Measurements from ENCODE around the gene SLF2. TPM values are rescaled to one million over a fixed set of nuclear protein-coding genes. Genes with fewer than 3 reads are reported as not detected.
A peak's percentile ranks its signal among the peaks of the same experiment; 100 is the strongest.

Gene SLF2
- total RNA-seq, 2 experiments from 2014 or later, result 39.1 to 41.3 TPM

- Mint-ChIP-seq H3K36me3 (ENCODE audit: low read depth) (peaks cover 29% of the 10 kb centered on the region), H3K9me3 (no peaks in the 10 kb centered on the region), H3K4me3 (peak overlapping the region; percentile 100), H3K27ac (peak overlapping the region; percentile 99), H3K4me1 (peaks cover 49% of the 10 kb centered on the region), H3K27me3 (no peaks in the 10 kb centered on the region)
- CTCF ChIA-PET, result interaction anchor here (0.5 to 1.5 kb wide), 6 partner anchors 8 to 802 kb away, joined by 3 to 8 read pairs (median 6); no protein-coding TSS in a partner anchor
- POLR2A ChIA-PET, result no interaction called here
- DNase-seq, result no peak
Observed at GRCh38 chr10:100913470-100913865, 705 bp downstream of the SLF2 start.

- H3K4me3 Mint-ChIP-seq, result no peak overlapping the region
- ChIA-PET POLR2A (no interaction called here), CTCF (interaction anchor here (1.0 kb wide), 1 partner anchor 17 kb away, joined by 3 read pairs; no protein-coding TSS in a partner anchor)
- no peaks in the 10 kb centered on the region for H3K27me3 Mint-ChIP-seq
- no peak for DNase-seq
- H3K27ac Mint-ChIP-seq, result no peak overlapping the region
- H3K9me3 Mint-ChIP-seq, result no peaks in the 10 kb centered on the region
- H3K36me3 Mint-ChIP-seq (ENCODE audit: low read depth), result peaks cover 41% of the 10 kb centered on the region
- peaks cover 27% of the 10 kb centered on the region for H3K4me1 Mint-ChIP-seq
Observed at GRCh38 chr10:100917071-100917470, 4.3 kb downstream of the SLF2 start.

- H3K4me3 Mint-ChIP-seq, result no peak overlapping the region
- H3K27me3 Mint-ChIP-seq, result no peaks in the 10 kb centered on the region
- H3K27ac Mint-ChIP-seq, result no peak overlapping the region
- H3K36me3 Mint-ChIP-seq (ENCODE audit: low read depth), result peaks cover 47% of the 10 kb centered on the region
- ChIA-PET POLR2A (no interaction called here), CTCF (interaction anchor here (0.7 to 0.8 kb wide), 2 partner anchors 11 to 80 kb away, joined by 3 read pairs; no protein-coding TSS in a partner anchor)
- H3K4me1 Mint-ChIP-seq, result peaks cover 3% of the 10 kb centered on the region
- no peaks in the 10 kb centered on the region for H3K9me3 Mint-ChIP-seq
- no peak for DNase-seq
Observed at GRCh38 chr10:100923580-100923979, 10.8 kb downstream of the SLF2 start.

- H3K9me3 Mint-ChIP-seq, result no peaks in the 10 kb centered on the region
- ChIA-PET CTCF (no interaction called here), POLR2A (no interaction called here)
- H3K27ac Mint-ChIP-seq, result no peak overlapping the region
- peaks cover 3% of the 10 kb centered on the region for H3K4me1 Mint-ChIP-seq
- no peak overlapping the region for H3K4me3 Mint-ChIP-seq
- DNase-seq, result no peak
- H3K36me3 Mint-ChIP-seq (ENCODE audit: low read depth), result peaks cover 53% of the 10 kb centered on the region
- H3K27me3 Mint-ChIP-seq, result no peaks in the 10 kb centered on the region
Observed at GRCh38 chr10:100927266-100927665, 14.5 kb downstream of the SLF2 start.

- peaks cover 3% of the 10 kb centered on the region for H3K4me1 Mint-ChIP-seq
- H3K9me3 Mint-ChIP-seq, result no peaks in the 10 kb centered on the region
- no peak for DNase-seq
- POLR2A ChIA-PET, result no interaction called here
- H3K4me3 Mint-ChIP-seq, result no peak overlapping the region
- H3K27me3 Mint-ChIP-seq, result no peaks in the 10 kb centered on the region
- CTCF ChIA-PET, result interaction anchor here (0.6 kb wide), 1 partner anchor 37 kb away, joined by 3 read pairs; no protein-coding TSS in a partner anchor
- H3K27ac Mint-ChIP-seq, result no peak overlapping the region
- H3K36me3 Mint-ChIP-seq (ENCODE audit: low read depth), result peaks cover 57% of the 10 kb centered on the region
Observed at GRCh38 chr10:100928039-100928438, 15.3 kb downstream of the SLF2 start.

- peaks cover 51% of the 10 kb centered on the region for H3K36me3 Mint-ChIP-seq (ENCODE audit: low read depth)
- H3K27ac Mint-ChIP-seq, result no peak overlapping the region
- H3K9me3 Mint-ChIP-seq, result no peaks in the 10 kb centered on the region
- ChIA-PET CTCF (no interaction called here), POLR2A (interaction anchor here (0.5 kb wide), 1 partner anchor 395 kb away, joined by 3 read pairs; the partner anchor contains the start of gene HIF1AN)
- H3K4me3 Mint-ChIP-seq, result no peak overlapping the region
- DNase-seq, result no peak
- H3K4me1 Mint-ChIP-seq, result no peaks in the 10 kb centered on the region
- no peaks in the 10 kb centered on the region for H3K27me3 Mint-ChIP-seq
Observed at GRCh38 chr10:100930368-100930767, 17.6 kb downstream of the SLF2 start.

- Mint-ChIP-seq H3K36me3 (ENCODE audit: low read depth) (peaks cover 48% of the 10 kb centered on the region), H3K4me3 (no peak overlapping the region), H3K27me3 (no peaks in the 10 kb centered on the region), H3K4me1 (no peaks in the 10 kb centered on the region), H3K9me3 (no peaks in the 10 kb centered on the region), H3K27ac (no peak overlapping the region)
- ChIA-PET POLR2A (no interaction called here), CTCF (interaction anchor here (0.6 kb wide), 2 partner anchors 10 to 38 kb away, joined by 3 read pairs; no protein-coding TSS in a partner anchor)
- DNase-seq, result peak; percentile 21
Observed at GRCh38 chr10:100934084-100934659, 21.4 kb downstream of the SLF2 start.

- Mint-ChIP-seq H3K4me1 (peaks cover 16% of the 10 kb centered on the region), H3K36me3 (ENCODE audit: low read depth) (peaks cover 49% of the 10 kb centered on the region), H3K27ac (no peak overlapping the region), H3K9me3 (no peaks in the 10 kb centered on the region), H3K27me3 (no peaks in the 10 kb centered on the region), H3K4me3 (no peak overlapping the region)
- CTCF ChIA-PET, result interaction anchor here (0.6 to 1.1 kb wide), 2 partner anchors 16 to 17 kb away, joined by 3 to 4 read pairs; no protein-coding TSS in a partner anchor
- DNase-seq, result no peak
- POLR2A ChIA-PET, result no interaction called here
Observed at GRCh38 chr10:100939763-100940344, 27.1 kb downstream of the SLF2 start.

GRCh38 chr10:100942229-100942628 is 29.5 kb downstream of the SLF2 start:
- H3K36me3 Mint-ChIP-seq (ENCODE audit: low read depth), result peaks cover 59% of the 10 kb centered on the region
- H3K27me3 Mint-ChIP-seq, result no peaks in the 10 kb centered on the region
- no peaks in the 10 kb centered on the region for H3K9me3 Mint-ChIP-seq
- no peak overlapping the region for H3K4me3 Mint-ChIP-seq
- H3K4me1 Mint-ChIP-seq, result peaks cover 17% of the 10 kb centered on the region
- no peak overlapping the region for H3K27ac Mint-ChIP-seq
- CTCF ChIA-PET, result no interaction called here
- no peak for DNase-seq
- POLR2A ChIA-PET, result no interaction called here

GRCh38 chr10:100943508-100943907 is 30.7 kb downstream of the SLF2 start:
- Mint-ChIP-seq H3K27ac (peak overlapping the region; percentile 84), H3K27me3 (no peaks in the 10 kb centered on the region), H3K9me3 (no peaks in the 10 kb centered on the region), H3K4me1 (peaks cover 17% of the 10 kb centered on the region), H3K4me3 (peak overlapping the region; percentile 54), H3K36me3 (ENCODE audit: low read depth) (peaks cover 59% of the 10 kb centered on the region)
- CTCF ChIA-PET, result interaction anchor here (1.0 kb wide), 1 partner anchor 380 kb away, joined by 5 read pairs; no protein-coding TSS in a partner anchor
- no peak for DNase-seq
- POLR2A ChIA-PET, result no interaction called here

- H3K36me3 Mint-ChIP-seq (ENCODE audit: low read depth), result peaks cover 56% of the 10 kb centered on the region
- CTCF ChIA-PET, result no interaction called here
- H3K4me1 Mint-ChIP-seq, result peaks cover 20% of the 10 kb centered on the region
- POLR2A ChIA-PET, result no interaction called here
- H3K4me3 Mint-ChIP-seq, result no peak overlapping the region
- no peak overlapping the region for H3K27ac Mint-ChIP-seq
- H3K27me3 Mint-ChIP-seq, result no peaks in the 10 kb centered on the region
- DNase-seq, result no peak
- H3K9me3 Mint-ChIP-seq, result no peaks in the 10 kb centered on the region
Observed at GRCh38 chr10:100945754-100946153, 33.0 kb downstream of the SLF2 start.

- CTCF ChIA-PET, result interaction anchor here (1.1 to 1.6 kb wide), 2 partner anchors 17 to 49 kb away, joined by 3 to 5 read pairs; no protein-coding TSS in a partner anchor
- Mint-ChIP-seq H3K36me3 (ENCODE audit: low read depth) (peaks cover 44% of the 10 kb centered on the region), H3K4me3 (no peak overlapping the region), H3K27me3 (no peaks in the 10 kb centered on the region), H3K4me1 (peaks cover 10% of the 10 kb centered on the region), H3K27ac (no peak overlapping the region), H3K9me3 (no peaks in the 10 kb centered on the region)
- no peak for DNase-seq
- POLR2A ChIA-PET, result no interaction called here
Observed at GRCh38 chr10:100948916-100949315, 36.2 kb downstream of the SLF2 start.

GRCh38 chr10:100960251-100960650 is 47.5 kb downstream of the SLF2 start:
- no peak overlapping the region for H3K27ac Mint-ChIP-seq
- CTCF ChIA-PET, result no interaction called here
- H3K9me3 Mint-ChIP-seq, result no peaks in the 10 kb centered on the region
- H3K4me1 Mint-ChIP-seq, result peaks cover 11% of the 10 kb centered on the region
- H3K4me3 Mint-ChIP-seq, result no peak overlapping the region
- no peaks in the 10 kb centered on the region for H3K27me3 Mint-ChIP-seq
- H3K36me3 Mint-ChIP-seq (ENCODE audit: low read depth), result peaks cover 46% of the 10 kb centered on the region
- DNase-seq, result no peak
- POLR2A ChIA-PET, result no interaction called here

Data from activated CD4-positive, alpha-beta T cell treated with anti-CD3 and anti-CD28 coated beads, Interleukin-2, amount 10 ng/mL, durations not matched to agents 7 days and 5 days (primary cell).